NCI-H2107 treated with DMSO at 0.1 percent for 48 hours (cell line): ENCODE data around the gene MAST4.
"Not testable (repeated sequence)": the region's sequence is repeated elsewhere in the genome, so short reads cannot be mapped to it uniquely, and the experiment has no call there.

Source experiments
- DNase-seq: peaks from one replicate; lab custom pipeline; 2025; ENCODE audit not compliant: unreplicated experiment; lab: John Stamatoyannopoulos, UW

The MAST4 gene

DNA sequence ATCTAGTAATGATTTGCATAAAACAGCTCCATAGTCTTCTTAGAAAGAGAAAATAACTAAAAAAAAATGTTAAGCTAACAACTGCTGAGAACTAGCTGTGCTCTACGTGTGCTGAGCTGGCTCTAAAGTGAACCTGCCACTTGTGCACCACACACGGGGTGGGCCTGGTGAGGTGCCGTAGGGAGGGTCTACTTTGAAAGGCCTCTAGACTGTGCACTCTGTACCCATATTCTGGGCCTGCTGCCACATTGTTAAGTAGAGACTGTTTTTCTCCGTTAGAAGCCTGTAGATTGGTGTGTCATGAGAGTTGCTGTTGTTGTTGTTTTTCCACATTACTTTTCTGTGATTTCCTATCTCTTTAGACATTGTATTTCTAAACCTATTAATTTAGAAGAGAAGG lies 506.5 kb downstream of the MAST4 start:
- DNase-seq = no peak

DNA sequence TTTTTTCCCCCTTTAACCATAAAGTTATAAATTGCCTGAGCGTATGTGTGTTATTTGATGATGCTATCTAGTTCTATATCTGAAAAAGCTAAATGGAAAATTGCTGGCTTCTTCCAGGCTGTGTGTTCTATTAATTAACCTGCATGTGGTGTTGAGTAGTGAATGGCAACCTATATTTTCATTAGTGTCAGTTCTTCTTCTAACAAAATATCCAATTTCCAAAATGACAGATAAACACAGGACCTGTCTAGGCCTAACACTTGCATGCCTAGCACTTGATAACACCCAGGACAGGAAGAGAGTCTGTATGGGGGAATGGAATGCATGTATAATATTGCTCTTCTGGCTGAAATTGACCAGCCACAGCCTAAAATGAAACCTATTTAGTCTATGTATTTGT lies 508.7 kb downstream of the MAST4 start:
- no peak for DNase-seq

- DNase-seq = no peak
These were observed 509.1 kb downstream of the MAST4 start for GRCh38 chr5:67105270-67105669.

GRCh38 chr5:67106626-67107342 lies 510.6 kb downstream of the MAST4 start:
- DNase-seq = no peak

DNA sequence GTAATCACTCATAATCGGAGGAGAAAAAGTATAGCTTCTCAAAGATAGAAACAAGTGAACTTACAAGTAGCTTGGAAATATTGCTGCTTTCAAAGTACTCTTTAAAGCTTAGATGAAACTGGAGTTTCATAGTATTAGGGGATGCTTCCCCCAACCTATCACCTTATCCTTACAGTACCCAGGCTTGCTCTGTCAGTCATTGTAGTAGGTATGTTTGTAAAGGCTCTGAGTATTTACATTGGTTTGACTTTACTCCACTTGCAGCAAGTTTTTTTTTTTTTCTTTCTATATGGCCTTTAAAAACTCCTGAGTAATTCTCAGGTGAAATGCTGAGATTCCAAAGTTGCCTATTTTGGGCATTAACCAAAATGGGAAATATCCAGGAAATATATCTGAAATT lies 515.6 kb downstream of the MAST4 start:
- no peak for DNase-seq

- peak; percentile 22 for DNase-seq
These were observed 519.1 kb downstream of the MAST4 start for GRCh38 chr5:67115246-67115645.

DNA sequence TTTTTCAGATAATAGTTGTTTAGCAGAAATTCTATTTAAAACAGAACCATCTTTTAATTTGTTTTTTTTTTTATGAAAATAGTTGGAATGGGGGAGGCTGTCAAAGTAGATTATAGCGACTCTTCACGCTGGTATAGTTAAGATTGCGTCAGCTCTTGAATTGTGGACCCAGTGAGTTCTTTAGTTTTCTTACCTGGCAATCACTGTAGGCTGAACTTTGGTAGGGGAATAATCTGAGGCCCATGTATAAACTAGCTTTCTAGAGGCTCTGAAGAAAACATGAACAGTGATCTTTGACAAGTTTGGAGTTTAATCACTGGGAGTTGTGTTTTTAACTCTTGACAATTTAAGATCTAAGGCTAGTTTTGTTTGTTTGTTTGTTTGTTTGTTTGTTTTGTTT lies 519.6 kb downstream of the MAST4 start:
- DNase-seq = no peak

DNA sequence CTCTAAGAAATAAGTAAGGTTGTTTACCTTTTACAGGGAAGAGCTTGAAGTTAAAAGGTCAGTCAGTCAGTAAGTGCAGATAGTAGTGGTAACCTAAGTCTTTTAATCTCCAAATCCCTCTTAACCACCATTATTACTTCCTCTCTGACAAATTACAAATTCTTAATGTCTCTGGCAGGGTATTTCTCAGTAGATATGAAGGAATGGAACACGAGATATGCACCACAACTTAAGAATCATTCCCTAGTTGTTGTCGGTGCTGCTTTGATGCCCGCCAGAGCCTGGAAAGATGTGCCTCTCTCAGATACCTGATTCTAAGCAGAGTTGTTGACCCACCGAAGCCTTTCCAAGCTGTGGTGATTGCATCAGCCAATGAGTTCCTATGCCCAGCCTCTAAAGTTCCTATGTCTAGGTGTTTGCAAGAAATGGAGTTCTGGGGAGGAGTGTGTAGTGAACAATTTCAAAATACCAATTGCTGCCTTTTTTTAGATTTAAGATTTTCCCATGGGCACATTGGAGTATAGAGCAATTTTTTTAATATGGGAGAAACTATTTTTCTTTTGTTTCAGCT lies 521.9 kb downstream of the MAST4 start:
- DNase-seq = no peak

DNA sequence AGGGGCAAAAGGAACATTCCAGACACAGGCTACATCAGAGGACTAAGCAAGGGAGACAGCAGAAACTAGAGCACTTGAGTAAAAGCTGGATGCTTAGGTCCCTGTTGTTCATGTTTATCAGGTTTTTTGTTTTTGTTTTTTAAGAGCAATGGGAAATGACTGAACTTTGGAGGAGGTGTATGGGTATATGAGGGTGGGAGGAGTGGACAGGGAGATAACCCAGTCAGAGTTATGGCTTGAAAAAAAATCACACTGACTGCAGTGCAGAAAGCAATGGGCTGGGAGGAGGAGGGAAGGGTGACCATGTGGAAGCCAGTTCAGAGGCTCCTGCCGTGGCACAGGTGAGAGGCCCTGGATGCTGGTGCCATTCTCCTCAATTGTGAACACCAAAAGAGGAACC lies 522.8 kb downstream of the MAST4 start:
- DNase-seq = no peak

GRCh38 chr5:67120032-67120431 lies 523.8 kb downstream of the MAST4 start:
- no peak for DNase-seq

DNA sequence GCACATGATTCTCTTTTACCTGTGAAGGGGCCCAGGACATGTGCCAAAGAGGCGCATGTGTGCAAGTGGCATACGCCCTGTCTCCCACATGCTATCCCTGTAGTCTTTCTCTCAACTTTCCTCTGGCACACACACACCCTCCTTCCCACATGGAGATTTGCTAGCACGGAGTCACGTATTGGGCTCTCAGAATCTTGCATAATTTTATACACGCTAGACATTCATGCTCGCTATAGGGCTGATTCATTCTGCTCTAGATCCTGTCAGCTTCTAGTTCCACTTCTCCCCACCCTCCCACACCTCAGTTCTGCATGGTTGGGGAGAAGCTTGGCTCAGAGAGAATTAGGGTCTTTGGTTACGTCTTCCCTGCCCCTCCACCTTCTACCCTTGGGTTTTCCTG lies 527.6 kb downstream of the MAST4 start:
- DNase-seq = no peak

- DNase-seq = no peak
These were observed 528.4 kb downstream of the MAST4 start for GRCh38 chr5:67124556-67124955.

- DNase-seq = not testable (repeated sequence)
These were observed 531.2 kb downstream of the MAST4 start for GRCh38 chr5:67127347-67127895.

GRCh38 chr5:67129768-67130167 lies 533.6 kb downstream of the MAST4 start:
- DNase-seq = no peak

GRCh38 chr5:67133217-67133616 lies 537.0 kb downstream of the MAST4 start:
- DNase-seq = no peak

- peak; percentile 56 for DNase-seq
These were observed 537.6 kb downstream of the MAST4 start for GRCh38 chr5:67133776-67134175.

- no peak for DNase-seq
These were observed 539.3 kb downstream of the MAST4 start for GRCh38 chr5:67135381-67135984.

GRCh38 chr5:67139030-67139429 lies 542.8 kb downstream of the MAST4 start:
- DNase-seq = no peak

- DNase-seq = no peak
These were observed 544.2 kb downstream of the MAST4 start for GRCh38 chr5:67140413-67140812.

DNA sequence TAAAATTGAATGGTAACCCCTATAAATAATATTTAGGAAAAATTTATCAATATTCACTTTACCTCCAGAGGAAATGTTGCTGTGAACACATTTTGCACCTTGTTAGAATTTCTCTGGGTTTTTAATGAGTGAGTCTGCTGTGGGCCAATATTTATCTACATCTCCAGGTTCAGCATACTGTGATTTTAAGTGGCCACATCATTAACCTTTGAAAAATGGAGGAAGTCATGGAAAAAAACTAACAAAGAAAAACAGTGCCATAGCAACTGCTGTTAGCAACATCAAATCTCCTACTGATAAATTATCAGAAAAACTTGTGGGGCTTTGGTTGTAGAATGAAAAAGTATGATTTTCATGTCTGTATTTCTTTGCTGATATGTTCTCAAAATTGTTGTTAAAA lies 545.5 kb downstream of the MAST4 start:
- DNase-seq = no peak

GRCh38 chr5:67142816-67143215 lies 546.6 kb downstream of the MAST4 start:
- no peak for DNase-seq

- no peak for DNase-seq
These were observed 547.4 kb downstream of the MAST4 start for GRCh38 chr5:67143549-67143948.
